Measurements from ENCODE around the gene MAP3K6. TPM values are rescaled to one million over a fixed set of nuclear protein-coding genes. Genes with fewer than 3 reads are reported as not detected.

MAP3K6 gene
- total RNA-seq, 4 donors from 2014 or later, result 85.0 to 140 (median 100) TPM

GRCh38 chr1:27365372-27366112 lies 1.2 kb downstream of the MAP3K6 start:
- peak; percentile 89 to 98 for DNase-seq (ENCODE audit: low spot score in 2 of 2)
- H3K4me3 ChIP-seq (ENCODE audit: low read depth, poor library complexity, severe bottlenecking), result peak overlapping the region; percentile 62
- TF ChIP-seq POLR2A (IDR thresholded peaks at IDR 0.05) (no peak), CTCF (IDR thresholded peaks at IDR 0.05) (no peak)
- WGBS, 2 donors, result 2% methylated on average over 38 to 40 of the region's 40 CpGs
- intact Hi-C loops (cut with DNase I; ENCODE audit: low total_unique reads), result no loop called here

GRCh38 chr1:27364696-27365371 lies 1.9 kb downstream of the MAP3K6 start:
- no peak for DNase-seq (ENCODE audit: low spot score in 2 of 2)
- no peak overlapping the region for H3K4me3 ChIP-seq (ENCODE audit: low read depth, poor library complexity, severe bottlenecking)
- WGBS, 2 donors, result 58 to 62% methylated on average over 10 to 11 of the region's 11 CpGs
- intact Hi-C loops (cut with DNase I; ENCODE audit: low total_unique reads), result no loop called here
- TF ChIP-seq CTCF (IDR thresholded peaks at IDR 0.05), result no peak
- no peak for TF ChIP-seq POLR2A (IDR thresholded peaks at IDR 0.05)

GRCh38 chr1:27363766-27364695 lies 2.7 kb downstream of the MAP3K6 start:
- WGBS, 2 donors, result 83 to 88% methylated on average over 26 of the region's 26 CpGs
- TF ChIP-seq POLR2A (IDR thresholded peaks at IDR 0.05) (no peak), CTCF (IDR thresholded peaks at IDR 0.05) (no peak)
- H3K4me3 ChIP-seq (ENCODE audit: low read depth, poor library complexity, severe bottlenecking), result no peak overlapping the region
- DNase-seq (ENCODE audit: low spot score in 2 of 2), result no peak
- intact Hi-C loops (cut with DNase I; ENCODE audit: low total_unique reads), result no loop called here

- WGBS, 2 donors, result 87 to 94% methylated on average over 3 to 6 of the region's 8 CpGs
These were observed 5.2 kb downstream of the MAP3K6 start for GRCh38 chr1:27361553-27361952.

More at GRCh38 chr1:27361553-27361952, 5.2 kb downstream of the MAP3K6 start:
- no peak overlapping the region for H3K4me3 ChIP-seq (ENCODE audit: low read depth, poor library complexity, severe bottlenecking)
- DNase-seq (ENCODE audit: low spot score in 2 of 2), result no peak
- intact Hi-C loops (cut with DNase I; ENCODE audit: low total_unique reads), result no loop called here
- no peak for TF ChIP-seq POLR2A (IDR thresholded peaks at IDR 0.05)
- TF ChIP-seq CTCF (IDR thresholded peaks at IDR 0.05), result no peak

All from lower leg skin (tissue), 4 donors.